GM23338 (cell line): ENCODE measurements around the gene OTOA. TPM values are rescaled to one million over a fixed set of nuclear protein-coding genes. Genes with fewer than 3 reads are reported as not detected.
"Not testable (repeated sequence)": the region's sequence is repeated elsewhere in the genome, so short reads cannot be mapped to it uniquely, and the experiment has no call there.

Experiments
- ATAC-seq: fragments of 200-7000 bp; cut with Tn5 transposase; 3 replicates; pipeline ENCODE4 v1.9.1; 2020
- DNase-seq: peaks from one replicate; pipeline ENCODE4 v3.0.0-alpha.2; 2015; ENCODE audit warnings: low spot score
- H2AFZ ChIP-seq: fragments of 200-600 bp; sonication (generic); 2 replicates; pipeline ENCODE4 v1.8.0; 2016; ENCODE audit warnings: antibody characterized with exemption, mild to moderate bottlenecking, moderate library complexity
- H3F3A ChIP-seq: fragments of 200-600 bp; sonication (generic); replicated peaks from 2 replicates; pipeline ENCODE4 v1.8.0; 2017; ENCODE audit warnings: antibody characterized with exemption, mixed run types, low read depth
- H3K27ac ChIP-seq: fragments of 200-600 bp; sonication (generic); 2 replicates; pipeline ENCODE4 v1.6.1; 2016; ENCODE audit warnings: low read depth
- H3K27me3 ChIP-seq: fragments of 200-600 bp; sonication (generic); 2 replicates; pipeline ENCODE4 v1.8.0; 2016; ENCODE audit warnings: mild to moderate bottlenecking, mixed run types, moderate library complexity; ENCODE audit not compliant: insufficient read depth
- H3K36me3 ChIP-seq: fragments of 200-600 bp; sonication (generic); 2 replicates; pipeline ENCODE4 v1.8.0; 2016; ENCODE audit warnings: mild to moderate bottlenecking; ENCODE audit not compliant: insufficient read depth
- H3K4me1 ChIP-seq: fragments of 200-600 bp; sonication (generic); 2 replicates; pipeline ENCODE4 v1.8.0; 2016; ENCODE audit warnings: mild to moderate bottlenecking, moderate library complexity; ENCODE audit not compliant: insufficient read depth
- H3K4me2 ChIP-seq: fragments of 200-600 bp; sonication (generic); 2 replicates; pipeline ENCODE4 v1.7.1; 2017; ENCODE audit warnings: mixed run types
- H3K4me3 ChIP-seq: fragments of 200-600 bp; sonication (generic); 2 replicates; pipeline ENCODE4 v1.6.1; 2016; ENCODE audit warnings: mixed run types
- H3K79me2 ChIP-seq: fragments of 200-600 bp; sonication (generic); replicated peaks from 2 replicates; pipeline ENCODE4 v1.8.0; 2017; ENCODE audit warnings: mild to moderate bottlenecking; ENCODE audit not compliant: insufficient read depth
- H3K9me2 ChIP-seq: fragments of 200-600 bp; sonication (generic); 2 replicates; pipeline ENCODE4 v1.8.0; 2017; ENCODE audit not compliant: insufficient read depth
- H4K20me1 ChIP-seq: fragments of 200-600 bp; sonication (generic); replicated peaks from 2 replicates; pipeline ENCODE4 v1.8.0; 2017; ENCODE audit warnings: mild to moderate bottlenecking; ENCODE audit not compliant: insufficient read depth
- H3K27ac Mint-ChIP-seq: 2 replicates; pipeline ENCODE4 v1.8.0; 2020; ENCODE audit warnings: inconsistent platforms, mild to moderate bottlenecking, moderate library complexity, mixed read lengths
- H3K27me3 Mint-ChIP-seq: 3 replicates; pipeline ENCODE4 v1.8.0; 2022; ENCODE audit warnings: low read depth, mild to moderate bottlenecking, moderate library complexity, mixed read lengths, inconsistent platforms; ENCODE audit not compliant: insufficient read depth, poor library complexity
- H3K36me3 Mint-ChIP-seq: 3 replicates; pipeline ENCODE4 v1.8.0; 2021; ENCODE audit warnings: low read depth, mild to moderate bottlenecking, inconsistent platforms, moderate library complexity, mixed read lengths
- H3K4me1 Mint-ChIP-seq: 3 replicates; pipeline ENCODE4 v1.8.0; 2020; ENCODE audit warnings: mild to moderate bottlenecking, inconsistent platforms, mixed read lengths
- H3K4me3 Mint-ChIP-seq: 3 replicates; pipeline ENCODE4 v1.8.0; 2021; ENCODE audit warnings: moderate library complexity, mild to moderate bottlenecking, inconsistent platforms, mixed read lengths
- H3K9me3 Mint-ChIP-seq: 3 replicates; pipeline ENCODE4 v1.8.0; 2020; ENCODE audit warnings: moderate library complexity, mild to moderate bottlenecking, inconsistent platforms, mixed read lengths
- CREB1 ChIP-seq: fragments of 250-450 bp; sonication (Bioruptor Pico); IDR thresholded peaks from 2 replicates; pipeline ENCODE4 v1.5.0; 2020; ENCODE audit warnings: low read depth, mild to moderate bottlenecking, moderate library complexity
- CTCF ChIP-seq, 2 experiments: fragments of 200-600 bp in 1 of 2; sonication (generic) in 1 of 2; conservative IDR thresholded peaks; 2 replicates each; pipeline versions ENCODE4 v1.5.1 to v1.6.1; 2016 to 2017; ENCODE audit warnings: antibody characterized with exemption in 2 of 2, low read depth in 2 of 2, mild to moderate bottlenecking in 2 of 2, moderate library complexity in 1 of 2
- ETS1 ChIP-seq: IDR thresholded peaks from 2 replicates; pipeline ENCODE4 v1.6.1; 2016; ENCODE audit warnings: antibody characterized with exemption
- EZH2 ChIP-seq: fragments of 200-600 bp; sonication (generic); IDR thresholded peaks from one replicate; pipeline ENCODE4 v1.8.0; 2017; ENCODE audit warnings: antibody characterized with exemption, mild to moderate bottlenecking, low read depth; ENCODE audit not compliant: unreplicated experiment
- EZH2phosphoT487 ChIP-seq: fragments of 200-600 bp; sonication (generic); IDR thresholded peaks from one replicate; pipeline ENCODE4 v1.8.1; 2018; ENCODE audit warnings: antibody characterized with exemption; ENCODE audit not compliant: unreplicated experiment
- JUNB ChIP-seq: IDR thresholded peaks from one replicate; pipeline ENCODE4 v1.6.1; 2016; ENCODE audit warnings: antibody characterized with exemption; ENCODE audit not compliant: unreplicated experiment
- NANOG ChIP-seq: IDR thresholded peaks from 2 replicates; pipeline ENCODE4 v1.6.1; 2016; ENCODE audit warnings: antibody characterized with exemption, borderline replicate concordance
- POLR2AphosphoS5 ChIP-seq: IDR thresholded peaks from 2 replicates; pipeline ENCODE4 v1.6.1; 2016; ENCODE audit warnings: antibody characterized with exemption, low read depth
- REST ChIP-seq: IDR thresholded peaks from one replicate; pipeline ENCODE4 v1.6.1; 2018; ENCODE audit warnings: antibody characterized with exemption; ENCODE audit not compliant: unreplicated experiment
- STAT1 ChIP-seq: IDR thresholded peaks from one replicate; pipeline ENCODE4 v1.6.1; 2016; ENCODE audit warnings: antibody characterized with exemption; ENCODE audit not compliant: unreplicated experiment
- ZNF114 ChIP-seq: fragments of 250-450 bp; sonication (Bioruptor Pico); IDR thresholded peaks from 2 replicates; pipeline ENCODE4 v1.5.0; 2020; ENCODE audit warnings: mild to moderate bottlenecking, moderate library complexity
- ZNF331 ChIP-seq: fragments of 250-450 bp; sonication (Bioruptor Pico); IDR thresholded peaks from 2 replicates; pipeline ENCODE4 v1.5.0; 2020; ENCODE audit warnings: low read depth, mild to moderate bottlenecking, moderate library complexity
- polyA plus RNA-seq: library from polyadenylated mRNA; unstranded; fragments of >200 nt; fragmentation: Nextera tagmentation; extraction: Ambion mirVana; gene quantifications from 2 replicates; pipeline ENCODE4 v1.2.1, GENCODE V29; 2016
- total RNA-seq: library from RNA; depleted of rRNA; stranded (reverse); fragments of >200 nt; shearing (Covaris generic); gene quantifications from 2 replicates; pipeline ENCODE4 v1.2.3, GENCODE V29; 2014

OTOA gene
- total and polyA plus RNA-seq, 2 experiments from 2014 or later, result 0.16 to 0.17 TPM

- no peak for TF ChIP-seq JUNB
Observed at GRCh38 chr16:21689107-21689506, 25.3 kb downstream of the OTOA start (continued).

- not testable (repeated sequence) for H3K4me3 ChIP-seq, H3K36me3 ChIP-seq, DNase-seq, H3K27me3 ChIP-seq, H3K9me3 Mint-ChIP-seq, H3K27me3 Mint-ChIP-seq, H2AFZ ChIP-seq, H3K4me2 ChIP-seq, H4K20me1 ChIP-seq, H3K79me2 ChIP-seq, H3K4me1 ChIP-seq, H3K27ac Mint-ChIP-seq, H3K36me3 Mint-ChIP-seq, ATAC-seq, H3K27ac ChIP-seq, H3K4me1 Mint-ChIP-seq, H3K9me2 ChIP-seq, H3K4me3 Mint-ChIP-seq, H3F3A ChIP-seq
Observed at GRCh38 chr16:21690967-21691366, 27.2 kb downstream of the OTOA start.

- H3K36me3 Mint-ChIP-seq, result no peaks in the 10 kb centered on the region
- DNase-seq (no peak), ATAC-seq (no peak)
- no peak overlapping the region for H3K27ac ChIP-seq
- no peaks in the 10 kb centered on the region for H3K4me1 ChIP-seq
- H3K9me2 ChIP-seq, result no peaks in the 10 kb centered on the region
- no peaks in the 10 kb centered on the region for H3K27me3 ChIP-seq
- no peaks in the 10 kb centered on the region for H3K79me2 ChIP-seq
- no peak overlapping the region for H3K4me3 Mint-ChIP-seq
- H3K27ac Mint-ChIP-seq, result no peak overlapping the region
- no peaks in the 10 kb centered on the region for H3K9me3 Mint-ChIP-seq
- H3K36me3 ChIP-seq, result no peaks in the 10 kb centered on the region
- no peaks in the 10 kb centered on the region for H3F3A ChIP-seq
- no peaks in the 10 kb centered on the region for H4K20me1 ChIP-seq
- peaks cover 2% of the 10 kb centered on the region for H3K27me3 Mint-ChIP-seq
- no peaks in the 10 kb centered on the region for H3K4me1 Mint-ChIP-seq
- H3K4me3 ChIP-seq, result no peak overlapping the region
- no peak overlapping the region for H3K4me2 ChIP-seq
- H2AFZ ChIP-seq, result no peak overlapping the region
- no peak for TF ChIP-seq CREB1 (CRISPR knock-in tag)
- TF ChIP-seq ETS1, result no peak
- TF ChIP-seq ZNF114 (CRISPR knock-in tag), result no peak
- TF ChIP-seq CTCF (conservative IDR thresholded peaks at IDR 0.05; ENCODE audit: low read depth in 2 of 2), result no peak
- TF ChIP-seq STAT1, result no peak
- TF ChIP-seq NANOG, result no peak
- TF ChIP-seq REST, result no peak
- TF ChIP-seq EZH2, result no peak
- TF ChIP-seq POLR2AphosphoS5, result no peak
- no peak for TF ChIP-seq ZNF331 (CRISPR knock-in tag)
- no peak for TF ChIP-seq EZH2phosphoT487
Observed at GRCh38 chr16:21694609-21695008, 30.8 kb downstream of the OTOA start.
